Stimulated activated CD4-positive, alpha-beta T cell treated with anti-CD3 and anti-CD28 coated beads, Interleukin-2, amount 100 ng/mL, for 48 hours (primary cell): ENCODE measurements around the gene PFDN1.

Source experiments
- DNase-seq, 2 donors: peaks; one replicate each; pipeline ENCODE4 v3.0.0-alpha.2; 2020

PFDN1 gene

GRCh38 chr5:140235791-140236551 is 66.9 kb downstream of the PFDN1 start:
- DNase-seq = no peak

- DNase-seq = no peak
These were observed 68.4 kb downstream of the PFDN1 start for GRCh38 chr5:140234377-140234989.

DNA sequence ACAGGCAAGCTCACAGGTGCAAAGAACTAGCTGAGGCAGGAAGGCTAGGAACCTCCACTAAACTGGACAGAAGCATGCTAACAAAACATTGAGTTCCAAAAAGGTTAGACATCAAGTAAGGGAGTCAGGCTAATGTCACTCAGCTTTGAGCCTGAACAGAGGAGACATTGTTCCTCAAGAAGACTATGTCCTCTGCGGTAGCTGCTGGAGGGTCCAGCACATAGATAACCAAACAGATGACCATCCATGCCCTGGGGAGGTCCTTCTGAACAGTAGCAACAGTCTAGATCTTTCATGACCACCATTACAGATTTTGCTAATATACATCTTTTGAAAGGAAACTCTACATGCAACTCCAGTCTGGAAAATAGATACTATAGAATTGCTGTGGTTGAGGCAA is 70.2 kb downstream of the PFDN1 start:
- DNase-seq = no peak

DNA sequence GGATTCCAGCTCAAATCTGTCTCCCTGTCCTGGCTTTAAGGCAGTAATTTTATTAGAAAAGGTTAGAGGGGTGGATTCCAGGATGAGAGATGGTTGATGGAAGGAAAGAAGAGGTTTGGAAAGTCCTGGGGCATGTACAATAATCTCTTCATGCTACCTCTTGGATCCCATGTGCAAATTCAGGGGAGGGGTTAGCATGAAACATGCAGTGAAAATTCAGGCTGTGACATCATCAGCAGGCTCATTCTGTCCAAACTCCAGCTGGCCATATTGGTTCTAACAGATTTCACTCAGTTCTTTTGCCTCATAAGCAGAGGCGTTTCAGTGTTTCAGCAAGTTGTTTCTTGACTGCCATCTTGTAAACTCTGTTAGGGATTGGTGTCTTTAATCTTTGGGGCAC is 72.5 kb downstream of the PFDN1 start:
- DNase-seq = no peak

DNA sequence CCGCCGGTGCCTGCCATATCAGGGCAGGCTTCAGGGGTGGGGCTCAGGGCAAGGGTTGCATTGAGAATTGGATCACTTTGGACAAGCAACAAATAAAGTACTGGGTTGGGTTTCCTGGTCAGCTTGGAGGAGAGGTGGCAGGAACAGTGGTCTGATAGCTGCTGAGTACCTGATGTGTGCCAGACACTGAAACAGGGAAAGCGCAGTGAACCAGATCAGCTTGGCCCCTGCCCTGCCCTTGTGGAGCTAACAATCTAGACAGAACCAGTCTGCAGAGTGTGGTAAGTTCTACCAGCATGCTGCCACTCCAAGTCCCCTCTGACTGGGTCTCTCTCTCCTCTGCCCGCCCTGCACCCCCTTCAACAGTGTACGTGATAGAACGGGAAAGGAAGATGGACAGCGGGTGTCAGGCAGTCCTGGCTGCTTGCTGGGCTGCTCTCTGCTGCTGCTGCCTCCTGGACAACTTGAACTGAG is 74.5 kb downstream of the PFDN1 start:
- DNase-seq = no peak

DNA sequence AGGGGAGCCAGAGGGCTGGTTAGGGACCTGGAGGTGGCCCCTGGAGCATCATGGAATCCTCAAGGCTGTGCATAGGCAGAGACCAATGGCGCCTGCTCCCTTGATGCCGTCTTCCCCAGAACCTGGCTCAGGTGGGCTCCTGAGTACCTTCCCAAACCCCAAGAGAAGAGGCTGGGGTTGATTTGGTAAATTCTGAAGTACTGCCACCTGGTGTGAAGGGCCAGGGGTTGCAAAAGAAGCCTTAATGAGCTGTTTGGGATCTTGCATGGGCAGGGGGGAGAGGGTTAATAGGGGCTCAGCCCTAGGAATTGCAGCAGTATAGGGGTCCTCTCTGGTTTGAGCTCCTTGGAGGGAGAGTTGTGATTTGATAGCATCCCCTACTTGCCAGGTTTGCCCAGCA is 75.9 kb downstream of the PFDN1 start:
- DNase-seq = no peak

GRCh38 chr5:140225396-140225795 is 77.5 kb downstream of the PFDN1 start:
- no peak for DNase-seq

DNA sequence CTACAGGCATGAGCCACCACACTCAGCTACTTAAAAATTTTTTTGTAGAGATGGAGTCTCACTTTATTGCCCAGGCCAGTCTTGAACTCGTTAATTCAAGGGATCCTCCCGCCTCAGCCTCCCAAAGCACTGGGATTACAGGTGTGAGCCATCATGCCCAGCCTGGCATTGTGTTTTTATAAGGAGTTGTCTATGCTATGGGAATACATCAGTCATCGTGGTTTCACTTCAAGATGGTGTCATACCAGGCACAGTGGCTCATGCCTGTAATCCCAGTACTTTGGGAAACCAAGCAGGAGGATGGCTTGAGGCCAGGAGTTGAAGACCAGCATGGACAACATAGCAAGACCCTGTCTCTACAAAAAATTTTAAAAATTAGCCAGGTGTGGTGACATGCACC is 78.2 kb downstream of the PFDN1 start:
- DNase-seq = no peak

DNA sequence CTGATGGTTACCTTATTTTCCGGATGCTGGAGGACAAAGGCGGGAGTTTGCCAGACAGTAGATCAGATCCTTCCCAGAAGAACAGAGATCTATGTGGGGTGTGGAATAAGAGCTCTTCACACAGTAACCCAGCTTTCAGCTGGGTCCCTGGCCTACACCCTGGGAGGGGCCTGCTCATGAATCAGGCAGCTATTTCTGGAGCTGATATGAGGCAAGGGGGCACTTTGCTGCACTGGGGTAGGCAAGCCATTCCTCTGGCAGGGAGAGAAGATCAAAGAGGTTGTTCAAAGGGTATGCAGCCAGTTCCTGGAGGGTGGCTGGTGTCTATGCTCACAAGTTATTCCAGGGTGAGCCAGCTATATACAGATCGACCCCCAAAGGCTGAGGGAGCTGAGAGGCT is 79.3 kb downstream of the PFDN1 start:
- no peak for DNase-seq

DNA sequence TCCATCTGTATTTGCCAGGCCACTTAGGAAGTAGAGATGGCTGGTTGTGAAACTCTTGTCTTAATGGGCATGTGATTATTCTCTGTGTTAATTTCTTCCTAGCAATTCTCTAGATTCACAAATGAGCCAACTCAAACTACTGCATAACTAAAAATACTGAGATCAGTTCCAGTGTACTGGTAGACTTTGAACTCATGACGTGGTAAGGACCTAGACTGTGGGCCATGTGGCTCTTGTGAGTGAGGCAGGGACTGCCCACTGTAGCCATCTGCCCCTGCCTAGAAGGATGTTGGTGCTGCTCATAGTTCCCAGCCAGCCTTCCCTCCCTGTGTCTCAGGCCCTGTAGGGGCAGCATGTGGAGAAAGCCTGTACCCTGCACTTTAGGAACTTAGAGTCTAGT is 80.5 kb downstream of the PFDN1 start:
- DNase-seq = no peak

DNA sequence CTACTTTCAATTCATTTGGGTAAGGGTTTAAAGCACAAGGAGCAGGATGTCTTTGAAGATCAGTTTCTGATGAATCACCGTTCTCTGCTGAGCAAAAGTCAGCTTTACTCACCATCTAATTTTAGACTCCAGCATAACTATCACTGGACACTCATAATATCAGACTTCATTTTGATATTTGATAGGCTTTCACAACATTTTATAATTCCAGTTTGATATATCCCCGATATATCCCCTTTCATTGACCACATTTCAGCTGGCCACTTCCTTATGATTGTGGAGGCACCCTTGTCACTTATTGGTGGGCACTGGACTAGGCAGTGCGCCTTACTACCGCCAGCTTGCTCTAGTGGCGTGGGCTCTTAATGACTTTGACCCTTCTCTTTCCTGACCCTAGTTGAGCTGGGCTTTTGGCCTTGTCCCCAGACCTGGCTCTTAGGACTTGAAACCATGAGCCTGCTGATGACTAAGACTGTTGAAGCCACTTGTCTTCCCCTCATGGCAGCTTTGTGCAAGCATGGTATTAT is 81.1 kb downstream of the PFDN1 start:
- DNase-seq = no peak

- DNase-seq = no peak
These were observed 82.2 kb downstream of the PFDN1 start for GRCh38 chr5:140220698-140221064.

GRCh38 chr5:140220032-140220697 is 82.7 kb downstream of the PFDN1 start:
- DNase-seq = no peak

GRCh38 chr5:140219068-140219991 is 83.6 kb downstream of the PFDN1 start:
- no peak for DNase-seq

GRCh38 chr5:140217299-140218026 is 85.4 kb downstream of the PFDN1 start:
- no peak for DNase-seq

DNA sequence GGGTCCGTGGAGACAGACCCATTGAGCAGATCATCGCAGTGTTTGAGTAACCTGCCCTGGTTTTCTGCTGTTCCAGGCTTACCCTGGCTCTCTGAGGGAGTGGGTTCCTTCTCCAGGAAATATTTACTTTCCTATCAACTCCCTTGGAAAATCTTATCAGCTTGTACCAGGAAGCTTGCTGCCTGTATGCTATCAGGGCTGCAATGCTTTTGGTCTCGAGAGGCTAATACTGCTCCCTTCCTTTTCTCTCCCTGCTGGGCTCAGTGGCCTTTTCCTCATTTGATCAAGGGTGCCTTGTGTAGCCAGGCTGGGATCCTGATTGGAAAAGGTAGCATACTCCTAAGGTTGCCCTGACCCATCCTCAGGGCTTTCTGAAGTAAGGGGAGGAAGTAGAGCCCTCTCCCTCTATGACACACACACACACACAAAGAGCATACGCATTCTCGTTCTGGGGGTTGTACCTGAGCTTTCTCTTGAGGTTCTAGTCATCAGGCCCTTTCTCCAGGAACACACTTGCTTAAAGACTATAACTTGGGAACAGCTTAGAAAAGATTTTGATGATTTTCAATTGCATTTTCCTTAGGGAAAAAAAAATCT is 86.3 kb downstream of the PFDN1 start:
- no peak for DNase-seq

DNA sequence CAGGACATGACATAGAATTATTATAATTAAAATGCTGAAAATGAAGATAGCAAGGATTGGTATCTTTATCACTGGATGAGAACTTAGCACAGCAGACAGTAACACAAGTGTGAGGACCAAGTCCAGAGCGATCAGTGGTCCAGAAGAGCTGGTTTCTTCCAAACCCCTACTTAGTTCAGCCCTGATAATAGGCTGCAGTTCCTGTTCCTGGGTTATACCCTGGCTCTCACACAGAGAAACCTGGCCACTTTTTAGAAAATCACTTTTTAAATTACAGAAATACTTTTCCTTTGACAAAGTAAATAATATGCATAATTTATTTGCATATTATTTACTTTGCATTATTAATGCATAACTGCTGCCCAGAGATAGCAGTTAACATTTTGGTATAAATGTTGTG is 87.6 kb downstream of the PFDN1 start:
- DNase-seq = no peak

- no peak for DNase-seq
These were observed 88.1 kb downstream of the PFDN1 start for GRCh38 chr5:140214831-140215230.

DNA sequence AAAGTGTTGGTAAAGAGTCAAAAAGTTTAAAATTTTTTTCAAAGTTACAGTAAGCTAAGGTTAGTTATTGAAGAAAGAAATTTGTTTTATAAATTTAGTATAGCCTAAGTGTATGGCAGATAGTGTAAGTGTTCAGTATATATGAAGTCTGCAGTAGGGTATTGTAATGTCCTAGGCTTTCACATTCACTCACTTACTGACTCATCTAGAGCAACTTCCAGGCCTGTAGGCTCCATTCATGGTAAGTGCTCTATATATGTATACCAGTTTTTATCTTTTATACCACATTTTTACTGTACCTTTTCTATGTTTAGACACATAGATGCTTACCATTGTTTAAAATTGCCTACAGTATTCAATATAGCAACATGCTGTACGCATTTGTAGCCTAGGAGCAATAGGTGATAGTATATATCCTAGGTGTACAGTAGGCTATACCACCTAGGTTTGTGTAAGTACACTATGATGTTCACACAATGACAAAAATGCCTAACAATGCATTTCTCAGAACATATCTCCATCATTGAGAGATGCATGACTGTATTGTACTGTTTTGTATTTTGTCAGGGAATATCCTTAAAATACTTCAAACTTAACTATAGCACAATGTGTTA is 89.4 kb downstream of the PFDN1 start:
- no peak for DNase-seq

GRCh38 chr5:140208065-140208464 is 94.8 kb downstream of the PFDN1 start:
- no peak for DNase-seq
